Stimulated activated naive CD8-positive, alpha-beta T cell treated with anti-CD3 and anti-CD28 coated beads, Interleukin-15, Interleukin-2, amounts not matched to agents 100 U/mL and 50 U/mL, for 24 hours (primary cell): ENCODE results near the gene ERN1.

ENCODE experiments used
- ATAC-seq: fragments of 150-1000 bp; cut with Tn5 transposase; one replicate; pipeline ENCODE4 v1.10.0; 2021
- DNase-seq: peaks from one replicate; pipeline ENCODE4 v3.0.0; 2021

The ERN1 gene

DNA sequence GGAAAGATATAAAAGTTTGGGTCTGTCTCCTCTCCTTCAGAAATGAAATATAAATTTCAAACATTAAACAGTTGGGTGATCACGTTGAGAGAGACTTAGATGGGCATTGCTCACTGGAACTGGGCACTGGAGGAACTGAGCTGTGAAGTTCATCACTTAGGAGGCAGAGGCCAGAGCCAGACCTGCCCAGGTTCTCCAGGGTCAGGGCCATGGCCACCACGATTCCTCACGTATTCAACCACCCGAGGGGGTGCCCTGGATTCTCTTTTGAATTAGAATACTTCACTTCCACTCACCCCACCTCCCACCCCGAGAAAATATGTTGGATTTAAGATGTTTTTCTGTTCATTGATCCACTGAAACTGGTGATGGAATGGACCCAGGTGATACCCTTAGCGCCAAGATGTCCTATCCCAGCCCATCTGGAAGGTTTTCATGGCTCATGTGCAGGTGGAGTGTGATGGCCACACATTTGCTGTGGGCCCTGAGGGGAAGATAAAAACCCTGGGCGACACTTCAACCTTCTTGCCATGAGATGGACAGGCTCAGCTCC, 125.7 kb downstream of the ERN1 start:
- ATAC-seq: no peak
- no peak for DNase-seq

DNA sequence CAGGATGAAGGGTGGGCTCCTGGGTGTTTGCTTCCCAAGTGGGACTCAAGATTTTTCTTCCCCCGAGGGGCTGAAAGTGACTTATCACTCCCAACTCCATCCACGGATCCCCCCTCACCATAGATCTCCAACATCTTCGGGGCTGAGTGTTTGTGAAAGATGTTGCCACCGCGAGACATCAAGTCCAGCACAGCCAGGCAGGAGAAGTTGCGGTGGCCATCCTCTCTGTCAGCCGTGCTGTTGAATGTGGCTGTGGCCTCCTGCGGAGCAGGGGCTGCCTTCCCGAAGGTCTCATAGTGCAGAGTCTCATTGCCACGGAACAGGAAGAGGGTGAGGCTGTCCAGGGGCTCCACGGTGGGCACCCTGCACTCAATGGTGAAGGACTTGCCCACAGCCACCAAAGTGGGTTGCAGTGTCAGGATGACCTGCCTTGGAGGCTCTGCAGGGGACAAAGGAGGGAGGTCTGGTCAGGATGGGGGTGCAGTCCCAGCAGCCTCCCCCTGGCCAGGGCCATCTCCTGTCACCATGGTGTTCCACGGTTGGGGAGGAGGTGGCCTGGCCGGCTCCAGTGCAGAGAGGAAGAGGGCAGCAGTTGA, 126.3 kb downstream of the ERN1 start:
- ATAC-seq (no peak), DNase-seq (no peak)

DNA sequence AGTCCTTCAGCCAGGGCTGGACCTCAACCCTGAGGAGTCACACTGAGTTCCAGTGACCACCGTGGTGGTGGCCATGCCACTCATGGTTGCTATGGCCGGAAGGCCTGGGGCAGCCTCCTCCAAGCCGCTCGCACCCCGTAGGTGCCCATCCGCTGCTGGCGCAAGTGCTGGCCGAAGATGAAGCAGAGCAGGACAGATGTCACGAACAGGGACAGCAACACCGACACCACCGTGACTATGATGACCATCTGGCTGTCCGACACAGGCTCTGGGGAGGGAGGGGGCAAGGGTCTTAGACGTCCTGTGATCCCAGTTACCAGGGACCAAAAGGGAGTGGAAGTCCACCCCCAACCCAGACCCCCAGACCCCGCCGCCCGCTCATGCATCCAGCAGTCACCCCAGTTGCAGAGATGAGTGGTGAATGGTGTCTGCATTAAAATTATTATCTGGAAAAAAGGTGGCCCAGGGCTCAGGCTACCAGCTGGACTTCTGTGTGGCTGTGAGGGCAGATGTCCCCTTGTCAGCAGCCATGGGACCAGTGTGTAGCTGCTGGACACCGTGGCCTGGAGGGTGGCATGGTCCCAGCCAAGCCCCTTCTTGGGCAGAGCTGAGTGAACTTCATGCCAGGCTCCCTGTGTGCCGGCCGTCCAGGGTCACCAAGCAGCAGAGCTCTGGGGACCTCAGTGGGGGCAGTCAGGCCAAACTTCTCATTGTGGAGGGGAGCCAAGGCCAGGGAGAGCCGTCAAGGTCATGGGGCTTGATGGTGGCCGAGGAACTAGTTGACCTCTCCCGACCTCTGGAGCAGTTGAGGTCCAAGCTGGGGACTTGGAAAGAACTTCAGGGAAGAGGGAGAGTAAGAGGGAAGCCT, 127.1 kb downstream of the ERN1 start:
- DNase-seq (no peak), ATAC-seq (no peak)

DNA sequence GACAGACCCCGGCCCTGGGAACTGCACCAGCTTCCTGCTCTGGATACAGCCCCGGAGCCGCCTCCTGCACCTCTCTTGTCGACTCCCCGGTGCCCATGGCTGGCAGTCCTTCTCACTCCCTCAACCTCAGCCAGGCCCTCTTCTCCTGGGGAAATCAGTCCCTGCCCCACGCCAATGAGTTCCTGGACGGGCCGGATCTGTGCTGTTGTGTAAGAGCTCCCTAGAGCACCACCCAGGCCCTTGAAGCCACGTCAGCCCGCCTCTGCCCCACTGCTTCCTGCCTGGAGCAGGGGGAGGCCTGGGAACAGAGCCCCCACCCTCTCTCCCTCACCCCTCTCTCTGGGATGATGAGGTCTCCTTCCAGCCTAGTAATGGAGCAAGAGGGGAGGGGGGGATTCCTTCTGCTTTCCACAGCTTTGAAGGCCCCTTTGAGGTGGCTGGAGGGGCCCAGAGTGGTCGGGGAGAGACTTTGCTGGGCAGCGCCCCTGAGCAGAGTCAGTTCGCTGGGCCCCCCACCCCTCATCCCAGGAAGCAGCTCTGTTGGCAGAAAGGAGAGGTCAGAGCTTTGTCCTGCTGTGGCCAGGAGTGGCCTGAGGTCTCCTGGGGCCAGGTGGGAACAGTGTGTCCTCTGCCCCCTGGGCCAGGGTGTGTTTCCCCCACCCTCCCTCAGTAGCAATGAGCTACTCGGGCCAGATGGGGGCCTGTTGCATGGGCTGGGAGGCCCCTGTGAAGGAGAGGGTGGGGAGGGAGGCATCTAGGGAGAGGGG, 128.0 kb downstream of the ERN1 start:
- no peak for DNase-seq
- no peak for ATAC-seq

DNA sequence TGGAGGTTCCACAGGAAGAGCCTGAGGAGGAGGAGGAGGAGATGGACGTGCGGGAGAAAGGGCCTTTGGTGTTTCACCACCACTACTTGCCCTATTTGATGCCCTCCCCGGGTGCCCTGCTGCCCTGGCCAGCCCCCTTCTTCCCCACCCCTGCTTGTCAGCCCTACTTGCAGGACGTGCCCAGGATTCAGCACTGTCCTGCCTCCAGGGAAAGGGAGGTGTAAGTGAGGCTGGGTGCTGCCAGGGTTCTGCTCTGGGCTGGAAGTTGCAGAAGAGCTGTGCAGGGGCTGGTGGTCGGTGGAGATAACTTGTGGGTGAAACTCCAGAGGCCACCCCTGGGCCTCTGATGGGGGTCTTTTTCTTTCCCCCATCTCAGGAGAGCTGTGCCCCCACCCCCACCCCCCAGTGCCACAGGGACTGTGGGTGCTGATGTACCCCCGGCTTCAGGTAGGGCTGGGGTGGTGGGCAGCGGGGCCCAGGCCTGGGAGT, 128.8 kb downstream of the ERN1 start:
- ATAC-seq (no peak), DNase-seq (no peak)

DNA sequence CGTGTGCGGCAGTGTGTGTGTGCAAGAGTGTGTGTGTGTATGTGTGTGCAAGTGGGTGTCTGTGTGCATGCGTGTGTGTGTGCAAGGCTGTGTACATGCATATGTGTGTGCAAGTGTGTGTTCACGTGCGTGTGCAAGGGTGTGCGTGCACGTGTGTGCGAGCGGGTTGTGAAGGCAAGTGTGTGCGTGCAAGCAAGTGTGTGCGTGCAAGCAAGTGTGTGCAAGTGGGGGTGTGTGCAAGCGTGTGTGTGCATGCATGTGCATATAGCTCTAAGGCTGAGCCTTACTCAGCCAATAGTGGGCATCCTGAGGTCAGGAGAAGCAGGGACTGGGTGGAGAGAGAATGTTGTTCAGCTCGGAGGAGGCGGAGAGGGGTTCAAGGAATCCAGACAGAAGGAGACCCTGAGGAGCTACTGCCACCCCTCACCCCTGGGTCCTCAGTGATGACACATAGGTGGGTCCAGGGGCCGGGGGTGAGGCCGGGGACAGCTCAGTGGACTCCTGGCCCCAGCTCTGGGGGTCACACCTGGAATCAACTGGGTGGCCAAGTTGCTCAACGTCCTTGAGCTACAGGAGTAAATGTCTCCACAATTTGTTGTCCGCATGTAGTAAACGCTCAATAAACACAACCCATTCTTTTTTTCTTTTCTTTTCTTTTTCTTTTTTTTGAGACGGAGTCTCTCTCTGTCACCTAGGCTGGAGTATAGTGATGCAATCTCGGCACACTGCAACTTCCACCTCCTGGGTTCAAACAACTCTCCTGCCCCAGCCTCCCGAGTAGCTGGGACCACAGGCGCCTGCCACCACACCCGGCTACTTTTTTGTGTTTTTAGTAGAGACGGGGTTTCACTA, 130.0 kb downstream of the ERN1 start:
- DNase-seq (no peak), ATAC-seq (no peak)

DNA sequence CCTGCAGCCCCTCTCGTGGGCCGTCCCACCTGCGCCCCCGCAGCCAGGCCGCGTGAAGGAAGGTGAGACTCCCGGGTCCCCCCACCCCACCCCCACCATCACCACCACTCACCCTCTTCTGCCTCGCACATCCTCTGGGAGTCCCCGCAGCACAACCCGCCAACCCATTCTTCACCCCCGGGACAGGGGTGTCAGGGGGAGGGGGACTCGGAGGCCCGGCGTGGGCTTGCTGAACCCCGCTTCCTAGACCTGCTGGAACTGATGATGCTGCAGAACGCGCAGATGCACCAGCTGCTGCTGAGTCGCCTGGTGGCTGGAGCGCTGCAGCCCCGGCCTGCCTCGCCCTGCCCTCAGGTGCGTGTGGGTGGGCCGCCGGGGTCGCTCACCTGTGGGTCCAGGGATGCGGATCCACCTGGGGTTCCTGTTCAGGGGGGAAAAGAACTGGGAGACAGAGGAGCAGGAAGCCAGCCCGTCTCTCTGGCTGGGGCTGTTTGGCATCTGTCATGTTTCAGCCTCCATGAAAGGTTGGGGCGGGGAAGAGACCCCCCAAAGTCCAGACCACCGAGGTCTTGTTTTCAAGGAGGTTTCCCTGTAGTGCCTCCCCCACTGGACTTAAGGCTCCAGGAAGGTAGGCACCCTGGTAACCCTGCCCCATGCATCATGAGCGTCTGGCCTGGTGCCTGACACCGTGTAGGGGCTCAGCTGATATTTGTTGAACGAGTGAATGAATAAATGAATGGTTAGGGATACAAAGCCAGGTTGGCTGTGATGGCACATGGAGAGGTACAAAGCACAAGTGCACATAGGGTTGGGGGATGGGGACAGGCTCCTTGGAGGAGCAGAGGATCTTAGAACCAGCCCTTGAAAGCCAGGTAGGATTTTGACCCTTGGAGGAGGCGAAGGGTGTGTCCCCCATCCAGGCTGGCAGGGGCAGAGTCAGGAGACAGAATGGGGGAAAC, 130.9 kb downstream of the ERN1 start:
- ATAC-seq: no peak
- DNase-seq: no peak

DNA sequence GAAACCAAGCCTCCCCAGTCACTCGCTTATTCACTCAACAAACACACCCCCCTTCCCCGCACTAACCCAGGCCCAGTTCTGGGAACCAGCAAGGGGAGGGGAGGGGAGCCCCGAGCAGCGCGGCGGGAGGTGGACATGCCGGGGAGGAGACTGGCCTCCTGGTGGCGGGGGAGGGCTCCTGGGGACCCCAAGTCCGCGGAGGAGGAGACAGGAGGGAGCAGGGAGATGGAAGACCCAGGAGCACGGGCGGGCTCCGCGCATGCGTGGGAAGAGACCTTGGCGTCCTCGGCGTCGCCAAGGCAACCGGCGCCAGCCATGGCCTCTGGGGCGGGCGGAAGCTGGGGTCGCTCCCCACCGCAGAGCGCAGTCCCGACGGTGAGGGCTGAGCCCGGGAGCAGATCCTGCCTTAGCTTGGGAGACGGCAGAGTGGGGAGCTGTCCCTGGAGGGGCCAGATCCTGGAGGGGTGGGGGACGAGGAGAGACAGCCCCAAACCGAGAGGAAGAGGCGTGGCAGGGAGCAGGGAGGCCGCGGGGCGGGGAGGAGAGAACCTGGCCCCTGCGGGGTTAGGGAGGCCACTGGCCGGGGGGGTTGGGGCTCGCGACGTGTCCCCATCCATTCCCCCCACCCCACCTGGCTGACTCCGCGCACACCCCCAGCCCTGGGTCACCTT, 131.8 kb downstream of the ERN1 start, which contains the start of gene PRR29:
PRR29 (plus strand) TSS at position 302 of the 671 bp plus-strand sequence; CDS start at position 316, 14 bp downstream.
- ATAC-seq (peak; percentile 70), DNase-seq (peak; percentile 80)

DNA sequence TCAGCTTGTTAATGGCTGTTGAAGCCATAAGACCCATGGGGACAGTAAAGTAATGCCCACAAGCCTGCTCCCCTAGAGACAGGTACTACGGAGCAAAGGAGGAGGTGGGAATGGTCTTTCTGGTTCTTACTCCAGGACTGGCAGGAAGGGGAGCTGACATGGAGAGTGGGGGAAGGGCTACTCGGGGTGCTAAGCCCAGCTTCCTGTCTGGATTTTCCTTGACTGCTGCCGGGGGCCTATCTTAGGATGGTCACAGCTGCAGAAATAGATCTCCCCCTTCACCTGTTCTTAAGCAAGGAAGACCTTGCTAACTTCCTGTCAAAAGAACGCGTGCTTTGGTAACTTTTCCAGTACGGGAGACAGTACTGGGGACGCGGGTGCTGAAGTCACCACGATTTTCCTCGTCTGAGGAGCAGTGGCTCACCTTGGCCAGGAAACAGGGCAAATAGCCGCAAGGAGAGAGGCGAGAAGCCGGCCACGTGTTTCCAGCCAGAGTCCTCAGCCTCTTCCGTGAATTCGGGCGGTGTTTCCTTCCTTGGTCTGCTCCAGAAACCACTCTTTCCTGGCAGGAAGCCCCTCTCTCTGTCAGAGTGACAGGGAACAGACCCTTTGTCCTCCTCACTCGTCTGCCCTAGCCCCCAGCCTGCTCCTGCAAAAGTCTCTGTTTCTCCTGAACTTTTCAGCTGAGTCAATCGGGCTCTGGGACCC, 132.4 kb downstream of the ERN1 start:
- DNase-seq (no peak), ATAC-seq (no peak)

DNA sequence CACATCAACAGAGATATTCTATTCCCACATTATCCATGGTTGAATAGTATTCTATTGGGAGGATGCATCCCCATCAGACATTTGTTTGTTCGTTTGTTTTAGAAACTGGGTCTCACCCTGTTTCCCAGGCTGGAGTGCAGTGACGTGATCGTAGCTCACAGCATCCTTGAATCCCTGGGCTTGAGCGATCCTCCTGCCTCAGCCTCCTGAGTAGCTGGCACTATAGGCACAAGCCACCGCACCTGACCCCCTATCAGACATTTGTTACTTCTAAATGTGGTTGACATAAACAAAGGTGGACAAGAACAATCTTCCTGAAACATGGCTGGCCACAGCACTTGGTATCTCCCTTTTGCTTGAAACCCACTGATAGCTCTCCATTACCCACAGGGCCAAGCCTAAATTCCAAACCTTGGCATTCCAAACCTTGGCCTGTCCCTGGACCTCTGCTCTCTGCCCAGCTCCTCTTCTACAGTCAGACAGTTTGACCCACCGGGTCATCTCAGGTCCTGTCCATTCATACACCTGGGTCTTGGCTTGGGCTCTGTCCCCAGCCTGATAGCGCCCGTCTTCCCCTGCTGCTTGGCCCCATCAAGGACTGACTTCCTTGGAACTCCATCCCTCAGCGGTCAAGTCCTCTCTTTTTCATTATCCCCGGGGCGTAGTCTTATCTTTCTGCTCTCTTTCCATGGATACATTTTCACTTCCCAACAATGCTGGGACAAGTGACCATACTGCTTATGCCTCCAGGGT, 133.3 kb downstream of the ERN1 start:
- DNase-seq (no peak), ATAC-seq (no peak)

DNA sequence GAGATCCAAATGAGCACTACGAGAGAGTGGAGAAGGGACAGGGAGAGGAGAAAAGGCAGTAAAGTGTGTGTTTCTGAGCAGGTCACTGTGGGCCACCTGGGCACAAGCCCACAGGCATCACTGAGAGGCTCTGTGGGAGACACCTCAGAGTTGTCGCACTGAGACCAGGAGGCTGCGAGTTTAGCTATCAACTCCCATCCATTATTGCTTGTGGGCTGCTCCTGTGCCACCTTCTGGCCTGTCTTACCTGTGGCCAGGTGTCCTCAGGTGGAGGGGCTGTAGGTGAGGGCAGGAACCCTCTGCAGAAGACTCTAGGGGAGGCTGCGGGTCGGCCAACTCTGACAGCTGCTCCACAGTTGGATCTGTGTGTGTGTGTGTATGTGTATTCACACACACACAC, 134.3 kb downstream of the ERN1 start:
- no peak for DNase-seq
- ATAC-seq: no peak

DNA sequence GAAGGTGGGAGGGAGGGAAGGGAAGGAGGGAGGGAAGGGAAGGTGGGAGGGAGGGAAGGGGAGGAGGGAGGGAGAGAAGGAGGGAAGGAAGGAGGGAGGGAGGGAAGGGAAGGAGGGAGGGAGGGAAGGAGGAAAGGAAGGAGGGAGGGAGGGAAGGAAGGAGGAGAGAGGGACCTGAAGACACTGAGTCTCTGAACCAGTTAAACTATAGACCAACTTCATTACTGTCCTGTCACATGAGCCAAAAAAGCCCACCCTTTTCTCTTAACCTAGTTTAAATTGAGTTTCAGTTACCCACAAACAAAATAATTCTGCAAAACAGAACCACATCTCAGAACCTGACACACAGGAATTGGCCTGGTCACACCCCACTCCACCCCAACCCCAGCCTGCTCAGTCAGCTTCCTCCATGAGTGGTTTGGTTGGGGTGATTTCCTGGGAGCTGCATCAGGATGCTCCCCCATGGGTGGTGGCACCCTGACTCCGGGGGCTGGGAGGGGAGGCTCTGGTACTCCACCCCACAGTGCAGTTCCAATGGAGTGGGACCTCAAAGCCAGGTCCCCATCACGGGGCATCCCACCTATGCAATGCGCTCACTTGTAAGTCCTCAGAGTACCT, 136.5 kb downstream of the ERN1 start:
- DNase-seq (no peak), ATAC-seq (no peak)

DNA sequence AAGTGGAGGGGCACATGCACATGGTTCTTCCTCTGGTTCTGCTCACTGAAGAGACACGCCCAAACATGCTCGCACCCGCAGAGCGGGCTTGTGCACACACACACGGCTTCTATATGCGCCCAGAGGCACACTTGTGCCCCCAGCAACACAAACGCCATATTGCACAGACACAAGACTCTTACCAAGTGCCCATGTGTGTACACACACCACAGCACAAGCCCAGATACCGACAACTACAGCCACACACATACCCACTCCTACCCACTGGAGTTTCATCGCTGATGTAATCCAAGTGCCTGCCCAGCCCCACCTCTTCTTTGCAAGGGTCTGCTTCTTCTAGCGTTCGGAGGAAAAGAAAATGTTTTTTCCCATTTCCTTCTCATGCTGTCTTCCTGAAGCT, 138.3 kb downstream of the ERN1 start:
- ATAC-seq (no peak), DNase-seq (no peak)

DNA sequence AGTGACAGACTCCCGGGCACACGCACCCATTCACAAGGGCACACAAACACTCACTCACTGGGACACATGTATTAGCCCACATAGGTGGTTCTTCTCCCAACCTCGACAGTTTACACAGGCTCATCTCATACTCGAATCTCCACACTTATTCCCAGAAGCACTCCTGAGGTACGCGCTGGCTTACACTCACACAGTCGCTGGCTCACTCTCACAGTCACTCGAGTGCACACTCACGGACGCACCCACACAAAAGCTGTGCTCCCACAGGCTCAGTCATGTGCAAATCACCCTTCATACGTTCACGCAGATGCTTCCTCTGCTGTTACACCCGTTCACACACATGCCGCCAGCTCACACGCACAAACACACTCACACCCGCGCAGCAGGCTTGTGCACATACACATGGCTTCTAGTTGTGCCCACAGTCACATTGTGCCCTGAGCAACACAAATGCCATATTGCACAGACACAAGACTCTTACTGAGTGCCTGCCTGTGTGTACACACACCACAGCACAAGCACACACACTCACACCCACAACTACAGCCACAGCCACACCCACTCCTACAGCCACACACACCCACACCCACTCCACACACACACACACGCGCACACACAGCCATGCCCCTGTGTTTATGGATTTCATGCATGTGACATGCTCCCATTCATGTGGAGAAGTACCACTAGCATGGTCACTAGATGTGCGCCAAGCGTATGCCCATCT, 140.2 kb downstream of the ERN1 start:
- ATAC-seq: no peak

More for the DNA sequence above, 140.2 kb downstream of the ERN1 start:
- DNase-seq: no peak
